GM19463 (cell line): Measurements from ENCODE around the gene TSC22D4.
A peak's percentile ranks its signal among the peaks of the same experiment; 100 is the strongest.
"Not testable (repeated sequence)": the region's sequence is repeated elsewhere in the genome, so short reads cannot be mapped to it uniquely, and the experiment has no call there.

Source experiments
- ATAC-seq: cut with Tn5 transposase; IDR thresholded peaks from one replicate; pipeline ENCODE4 v1.9.1; 2021; ENCODE audit warnings: mild to moderate bottlenecking, moderate library complexity; ENCODE audit not compliant: unreplicated experiment

TSC22D4 gene

GRCh38 chr7:100478958-100479660 is at the start of gene TSC22D4:
Gene TSC22D4 (minus strand): TSS chr7:100479214. CDS start chr7:100478038, 1,176 bp downstream.
- ATAC-seq = peak; percentile 61

DNA sequence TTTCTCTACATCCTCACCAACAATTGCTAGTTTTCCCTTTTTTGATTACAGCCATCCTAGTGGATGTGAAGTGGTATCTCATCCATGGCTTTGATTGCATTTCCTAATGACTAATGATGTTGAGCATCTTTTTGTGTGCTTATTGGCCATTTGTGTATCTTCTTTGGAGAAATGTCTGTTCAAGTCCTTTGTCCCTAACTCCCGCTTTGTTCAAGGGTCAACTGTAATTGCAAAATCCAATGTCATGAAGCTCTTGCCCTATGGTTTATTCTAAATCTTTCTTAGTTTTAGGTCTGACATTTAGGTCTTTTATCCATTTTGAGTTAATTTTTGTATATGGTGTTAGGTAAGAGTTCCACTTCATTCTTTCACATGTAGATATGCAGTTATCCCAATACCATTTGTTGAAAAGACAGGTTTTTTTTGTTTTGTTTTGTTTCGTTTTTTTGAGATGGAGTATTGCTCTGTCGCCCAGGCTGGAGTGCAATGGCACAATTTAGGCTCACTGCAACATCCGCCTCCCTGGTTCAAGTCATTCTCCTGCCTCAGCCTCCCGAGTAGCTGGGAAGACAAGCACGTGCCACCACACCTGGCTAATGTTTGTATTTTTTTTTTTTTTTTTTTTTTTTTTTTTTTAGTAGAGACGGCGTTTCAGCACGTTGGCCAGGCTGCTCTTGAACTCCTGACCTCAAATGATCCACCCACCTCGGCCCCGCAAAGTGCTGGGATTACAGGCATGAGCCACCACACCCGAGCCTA is 49.3 kb upstream of the TSC22D4 start:
- ATAC-seq = not testable (repeated sequence)

- not testable (repeated sequence) for ATAC-seq
Observed at GRCh38 chr7:100523192-100523591, 44.2 kb upstream of the TSC22D4 start.

DNA sequence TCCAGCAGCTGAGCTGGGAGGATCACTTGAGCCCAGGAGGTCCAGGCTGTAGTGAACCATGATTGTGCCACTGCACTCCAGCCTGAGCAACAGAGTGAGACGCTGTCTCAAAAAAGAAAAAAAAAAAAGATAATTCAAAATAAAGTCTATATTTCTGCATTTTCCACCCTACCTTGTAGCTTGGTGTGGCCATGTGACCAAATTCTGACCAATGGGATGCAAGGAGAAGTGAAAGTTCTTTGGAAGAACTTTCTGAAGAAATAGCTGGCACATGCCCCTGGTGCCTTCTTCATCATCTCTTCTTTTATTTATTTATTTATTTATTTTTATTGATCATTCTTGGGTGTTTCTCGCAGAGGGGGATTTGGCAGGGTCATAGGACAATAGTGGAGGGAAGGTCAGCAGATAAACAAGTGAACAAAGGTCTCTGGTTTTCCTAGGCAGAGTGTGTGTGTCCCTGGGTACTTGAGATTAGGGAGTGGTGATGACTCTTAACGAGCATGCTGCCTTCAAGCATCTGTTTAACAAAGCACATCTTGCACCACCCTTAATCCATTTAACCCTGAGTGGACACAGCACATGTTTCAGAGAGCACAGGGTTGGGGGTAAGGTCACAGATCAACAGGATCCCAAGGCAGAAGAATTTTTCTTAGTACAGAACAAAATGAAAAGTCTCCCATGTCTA is 43.0 kb upstream of the TSC22D4 start:
- ATAC-seq = not testable (repeated sequence)

DNA sequence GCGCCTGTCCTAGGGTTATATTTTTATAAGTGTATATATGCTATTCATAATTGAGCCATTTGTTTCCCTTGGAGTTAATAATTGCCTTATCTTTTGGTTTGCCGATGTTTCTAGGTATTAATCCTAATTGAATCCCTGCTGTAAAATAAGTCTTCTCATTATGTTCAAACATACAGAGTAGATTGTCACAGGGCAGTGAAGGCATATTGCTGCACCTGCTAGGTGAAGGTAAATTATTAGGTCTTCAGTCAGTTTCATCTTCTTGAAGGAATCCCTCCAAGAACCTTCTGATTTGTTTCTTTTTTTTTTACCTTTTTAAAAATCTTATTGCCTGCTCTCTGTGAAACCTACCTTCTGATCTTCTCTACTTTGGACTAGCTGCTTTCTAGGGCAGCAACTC is 42.1 kb upstream of the TSC22D4 start:
- ATAC-seq = no peak

DNA sequence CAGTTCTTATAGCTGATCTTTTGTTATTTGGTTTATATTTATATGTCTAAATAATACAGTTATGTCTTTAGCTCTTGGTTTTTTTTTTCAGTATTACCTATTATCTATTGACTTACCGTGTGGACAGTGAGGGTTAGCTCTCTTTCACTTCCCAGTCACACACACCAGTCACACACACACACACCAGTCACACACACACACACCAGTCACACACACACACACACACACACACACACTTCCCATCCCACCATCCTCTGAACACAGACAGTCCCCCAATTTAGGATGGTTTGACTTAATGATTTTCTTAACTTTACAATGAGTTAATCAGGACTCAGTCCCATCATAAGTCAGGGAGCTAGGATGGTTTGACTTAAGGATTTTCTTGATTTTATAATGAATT is 41.1 kb upstream of the TSC22D4 start:
- ATAC-seq = no peak

DNA sequence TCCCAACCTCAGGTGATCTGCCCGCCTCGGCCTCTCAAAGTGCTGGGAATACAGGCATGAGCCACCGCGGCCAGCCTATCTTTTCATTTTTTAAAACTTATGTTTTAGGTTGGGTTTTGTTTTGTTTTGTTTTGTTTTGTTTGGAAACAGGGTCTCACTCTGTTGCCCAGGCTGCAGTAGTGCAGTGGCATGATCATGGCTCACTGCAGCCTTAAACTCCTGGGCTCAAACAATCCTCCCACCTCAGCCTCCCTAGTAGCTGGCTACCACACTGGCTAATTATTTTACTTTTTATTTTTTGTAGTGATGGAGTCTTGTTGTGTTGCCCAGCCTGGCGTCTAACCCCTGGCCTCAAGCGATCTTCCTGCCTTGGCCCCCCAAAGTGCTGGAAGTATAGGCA is 40.6 kb upstream of the TSC22D4 start:
- ATAC-seq = no peak

DNA sequence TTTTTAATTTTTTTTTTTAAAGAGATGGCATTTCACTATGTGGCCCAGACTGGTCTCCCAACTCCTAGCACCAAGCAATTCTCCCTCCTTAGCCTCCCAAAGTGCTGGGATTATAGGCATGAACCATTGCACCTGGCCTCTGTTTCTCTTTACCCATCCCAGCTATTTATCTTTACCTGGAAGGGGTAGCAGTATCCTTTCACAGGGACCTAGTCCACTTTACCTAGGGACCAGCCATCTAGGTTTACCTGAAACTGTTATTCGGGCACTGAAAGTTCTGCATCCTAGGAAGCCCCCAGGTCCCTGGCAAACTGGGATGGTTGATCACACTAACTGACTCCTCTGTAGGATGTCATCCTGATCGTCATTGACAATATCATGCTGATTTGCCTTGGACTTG is 38.3 kb upstream of the TSC22D4 start:
- no peak for ATAC-seq

GRCh38 chr7:100516135-100516812 is 37.3 kb upstream of the TSC22D4 start:
- no peak for ATAC-seq

GRCh38 chr7:100515072-100515532 is 36.1 kb upstream of the TSC22D4 start:
- no peak for ATAC-seq

DNA sequence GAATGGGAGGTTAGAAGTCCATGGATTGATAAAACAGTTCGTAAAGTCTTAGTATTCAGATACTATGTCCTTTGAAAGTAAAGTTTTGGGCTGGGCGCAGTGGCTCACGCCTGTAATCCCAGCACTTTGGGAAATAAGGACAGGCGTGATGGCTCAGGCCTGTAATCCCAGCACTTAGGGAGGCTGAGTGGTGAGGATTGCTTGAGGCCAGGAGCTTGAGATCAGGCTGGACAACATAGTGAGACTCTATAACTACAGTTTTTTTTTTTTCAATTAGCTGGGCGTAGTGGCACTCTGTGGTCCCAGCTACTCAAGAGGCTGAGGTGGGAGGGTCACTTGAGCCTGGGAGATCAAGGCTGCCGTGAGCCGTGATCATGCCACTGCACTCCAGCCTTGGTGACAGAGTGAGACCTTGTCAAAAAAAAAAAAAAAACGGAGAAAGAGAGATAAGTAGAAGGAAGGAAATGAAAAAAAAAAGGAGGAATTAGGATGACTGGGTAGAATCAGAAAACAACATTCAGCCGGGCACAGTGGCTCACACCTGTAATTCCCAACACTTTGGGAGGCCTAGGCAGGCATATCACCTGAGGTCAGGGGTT is 34.3 kb upstream of the TSC22D4 start:
- no peak for ATAC-seq

DNA sequence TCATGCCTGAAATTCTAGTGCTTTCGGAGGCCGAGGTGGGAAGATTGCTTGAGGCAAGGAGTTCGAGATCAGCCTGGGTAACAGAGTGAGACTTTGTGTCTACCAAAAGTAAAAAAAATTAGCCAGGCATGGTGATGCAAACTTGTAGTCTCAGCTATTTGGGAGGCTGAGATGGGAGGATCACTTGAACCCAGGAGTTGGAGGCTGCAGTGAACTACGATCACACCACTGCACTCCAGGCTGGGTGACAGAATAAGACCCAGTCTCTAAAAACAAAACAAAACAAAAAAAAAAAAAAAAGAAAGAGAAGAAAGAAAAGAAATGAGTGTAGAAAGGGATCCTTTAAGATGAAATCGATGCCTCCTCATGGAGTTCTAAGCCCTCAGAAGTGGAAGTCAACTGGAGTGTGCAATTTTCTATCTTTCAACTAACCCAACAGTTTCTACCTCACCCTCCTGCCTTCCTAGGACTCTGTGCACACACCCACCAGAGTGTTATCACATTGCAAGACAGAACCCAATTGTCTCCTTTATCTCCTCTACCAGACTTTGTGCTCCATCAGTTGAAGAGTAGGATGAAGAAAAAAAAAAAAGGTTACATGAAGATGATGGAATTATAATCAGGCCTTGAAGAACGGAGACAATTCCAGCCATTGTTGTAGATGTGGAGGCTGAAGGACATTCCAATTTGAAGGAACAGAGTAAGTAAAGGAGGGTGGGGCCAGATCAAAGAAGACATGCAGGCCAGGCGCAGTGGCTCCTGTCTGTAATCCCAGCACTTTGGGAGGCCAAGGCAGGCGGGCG is 31.6 kb upstream of the TSC22D4 start:
- no peak for ATAC-seq

- no peak for ATAC-seq
Observed at GRCh38 chr7:100509231-100509630, 30.2 kb upstream of the TSC22D4 start.

DNA sequence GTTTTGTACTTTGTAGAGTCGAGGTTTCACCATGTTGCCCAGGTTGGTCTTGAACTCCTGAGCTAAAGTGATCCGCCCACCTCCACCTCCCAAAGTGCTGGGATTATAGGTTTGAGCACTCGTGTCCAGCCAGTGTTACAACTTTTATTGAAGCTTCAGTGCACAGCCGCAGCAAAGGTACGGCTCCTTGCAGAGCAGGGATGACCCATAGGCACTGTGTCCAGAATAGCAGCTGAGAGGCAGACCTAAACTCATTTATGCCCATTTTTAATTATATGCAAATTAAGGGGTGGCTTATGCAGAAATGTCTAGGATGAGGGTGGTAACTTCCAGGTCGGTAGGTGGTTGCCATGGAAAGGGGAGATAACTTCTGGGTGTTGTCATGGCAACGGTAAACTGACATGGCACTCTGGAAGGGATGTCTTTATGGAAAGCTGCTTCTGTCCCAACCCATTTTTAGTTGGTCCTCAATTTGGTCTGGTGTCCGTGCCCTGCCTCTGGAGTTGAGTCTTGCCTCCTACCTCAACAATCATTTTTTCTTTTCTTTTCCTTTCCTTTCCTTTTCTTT is 27.4 kb upstream of the TSC22D4 start:
- ATAC-seq = no peak

- no peak for ATAC-seq
Observed at GRCh38 chr7:100504887-100505611, 26.0 kb upstream of the TSC22D4 start.

DNA sequence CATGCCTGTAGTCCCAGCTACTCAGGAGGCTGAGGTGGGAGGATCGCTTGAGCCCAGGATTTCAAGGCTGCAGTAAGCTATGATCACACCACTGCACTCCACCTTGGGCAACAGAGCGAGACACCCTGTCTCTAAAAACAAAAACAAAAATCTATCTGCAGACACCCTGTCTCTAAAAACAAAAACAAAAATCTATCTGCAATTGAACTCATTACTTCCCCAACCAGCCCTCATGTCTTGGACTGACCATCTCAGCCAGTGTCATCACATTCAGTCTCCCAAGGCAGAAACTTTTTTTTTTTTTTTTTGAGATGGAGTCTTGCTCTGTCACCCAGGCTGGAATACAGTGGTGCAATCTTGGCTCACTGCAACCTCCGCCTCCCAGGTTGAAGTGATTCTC is 25.0 kb upstream of the TSC22D4 start:
- not testable (repeated sequence) for ATAC-seq

GRCh38 chr7:100500743-100501142 is 21.7 kb upstream of the TSC22D4 start:
- not testable (repeated sequence) for ATAC-seq

- no peak for ATAC-seq
Observed at GRCh38 chr7:100496509-100496908, 17.5 kb upstream of the TSC22D4 start.
